LNCAP (cell line): ENCODE results near the gene AGTR1.

Experiments
- CTCF ChIP-seq: fragments of 450-650 bp; IDR thresholded peaks from 2 replicates; pipeline ENCODE4 v1.5.1; 2017; ENCODE audit warnings: mild to moderate bottlenecking

AGTR1 gene

GRCh38 chr3:148681080-148681479 lies 16.6 kb upstream of the AGTR1 start:
- TF ChIP-seq CTCF: no peak

- no peak for TF ChIP-seq CTCF
These were observed 14.7 kb upstream of the AGTR1 start for GRCh38 chr3:148682997-148683396.

GRCh38 chr3:148694116-148694515 lies 3.6 kb upstream of the AGTR1 start:
- TF ChIP-seq CTCF: no peak

GRCh38 chr3:148698190-148698810 lies 597 bp downstream of the AGTR1 start:
- no peak for TF ChIP-seq CTCF

- no peak for TF ChIP-seq CTCF
These were observed 7.6 kb downstream of the AGTR1 start for GRCh38 chr3:148705314-148705713.

- TF ChIP-seq CTCF: no peak
These were observed 10.1 kb downstream of the AGTR1 start for GRCh38 chr3:148707601-148708380.

GRCh38 chr3:148708409-148708808 lies 10.7 kb downstream of the AGTR1 start:
- TF ChIP-seq CTCF: no peak
